Measurements from ENCODE around the gene RALB.

- TF ChIP-seq, protein P1, sequence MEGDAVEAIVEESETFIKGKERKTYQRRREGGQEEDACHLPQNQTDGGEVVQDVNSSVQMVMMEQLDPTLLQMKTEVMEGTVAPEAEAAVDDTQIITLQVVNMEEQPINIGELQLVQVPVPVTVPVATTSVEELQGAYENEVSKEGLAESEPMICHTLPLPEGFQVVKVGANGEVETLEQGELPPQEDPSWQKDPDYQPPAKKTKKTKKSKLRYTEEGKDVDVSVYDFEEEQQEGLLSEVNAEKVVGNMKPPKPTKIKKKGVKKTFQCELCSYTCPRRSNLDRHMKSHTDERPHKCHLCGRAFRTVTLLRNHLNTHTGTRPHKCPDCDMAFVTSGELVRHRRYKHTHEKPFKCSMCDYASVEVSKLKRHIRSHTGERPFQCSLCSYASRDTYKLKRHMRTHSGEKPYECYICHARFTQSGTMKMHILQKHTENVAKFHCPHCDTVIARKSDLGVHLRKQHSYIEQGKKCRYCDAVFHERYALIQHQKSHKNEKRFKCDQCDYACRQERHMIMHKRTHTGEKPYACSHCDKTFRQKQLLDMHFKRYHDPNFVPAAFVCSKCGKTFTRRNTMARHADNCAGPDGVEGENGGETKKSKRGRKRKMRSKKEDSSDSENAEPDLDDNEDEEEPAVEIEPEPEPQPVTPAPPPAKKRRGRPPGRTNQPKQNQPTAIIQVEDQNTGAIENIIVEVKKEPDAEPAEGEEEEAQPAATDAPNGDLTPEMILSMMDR (IDR thresholded peaks at IDR 0.05), result no peak
- TF ChIP-seq POLR2A (IDR thresholded peaks at IDR 0.05), result no peak
These were observed 14.7 kb downstream of the RALB start for GRCh38 chr2:120267348-120267747.

Measured in upper lobe of left lung (tissue), 4 donors.